NB4 (cell line): Measurements from ENCODE around the gene OSBP2.

ENCODE experiments used
- DNase-seq: peaks from one replicate; pipeline ENCODE4 v3.0.0; 2010; ENCODE audit warnings: low read depth
- H3K4me3 ChIP-seq: one replicate; pipeline ENCODE4 v1.5.1; 2011; ENCODE audit warnings: mild to moderate bottlenecking, low read depth, low read length, moderate library complexity
- MYC ChIP-seq: IDR thresholded peaks from 2 replicates; pipeline ENCODE4 v1.6.1; 2011; ENCODE audit warnings: low read depth, low read length
- POLR2A ChIP-seq: IDR thresholded peaks from 2 replicates; pipeline ENCODE4 v1.6.1; 2011; ENCODE audit warnings: mild to moderate bottlenecking; ENCODE audit not compliant: insufficient read length; ENCODE audit errors: extremely low read depth
- TF ChIP-seq, protein P1 (sequence below): IDR thresholded peaks from 2 replicates; pipeline ENCODE4 v1.6.1; 2011; ENCODE audit warnings: low read depth, low read length
- TF ChIP-seq, protein P2 (sequence below): IDR thresholded peaks from one replicate; pipeline ENCODE4 v1.5.1; 2012; ENCODE audit warnings: low read depth, low read length

OSBP2 gene

DNA sequence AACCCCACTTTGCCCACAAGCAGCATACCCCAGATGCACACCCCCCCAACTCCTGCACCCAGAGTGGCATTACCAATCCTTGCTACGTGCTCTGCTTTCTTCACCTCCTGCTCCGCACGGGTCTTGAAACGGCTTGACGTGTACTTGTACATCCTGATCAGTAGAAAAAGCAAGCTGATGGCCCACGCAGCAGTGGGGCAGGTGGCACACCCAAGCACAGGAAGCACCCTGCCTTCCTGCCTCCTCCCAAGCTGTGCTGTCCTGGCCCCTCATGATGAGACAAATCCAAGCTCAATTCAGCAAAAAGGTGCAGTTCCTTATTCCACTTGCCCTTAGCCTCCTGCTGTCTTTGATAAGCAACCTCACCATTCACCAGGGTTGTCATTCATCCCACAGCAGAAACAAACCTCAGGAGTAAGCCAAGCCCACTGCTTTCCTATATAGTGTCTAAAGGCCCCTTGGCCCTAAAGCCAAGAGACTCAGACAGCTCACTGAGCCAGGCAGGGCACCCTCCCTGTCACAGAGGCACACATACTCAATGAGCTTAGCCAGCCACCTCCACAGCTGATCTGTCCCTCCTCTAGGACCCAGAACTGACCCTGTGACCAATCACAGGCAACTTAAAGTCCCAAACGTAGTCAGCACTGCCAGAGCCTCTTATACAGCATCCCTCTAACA is 246.2 kb downstream of the OSBP2 start:
- TF ChIP-seq, protein P1, sequence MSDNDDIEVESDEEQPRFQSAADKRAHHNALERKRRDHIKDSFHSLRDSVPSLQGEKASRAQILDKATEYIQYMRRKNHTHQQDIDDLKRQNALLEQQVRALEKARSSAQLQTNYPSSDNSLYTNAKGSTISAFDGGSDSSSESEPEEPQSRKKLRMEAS = no peak
- TF ChIP-seq POLR2A = no peak
- TF ChIP-seq MYC = no peak
- TF ChIP-seq, protein P2, sequence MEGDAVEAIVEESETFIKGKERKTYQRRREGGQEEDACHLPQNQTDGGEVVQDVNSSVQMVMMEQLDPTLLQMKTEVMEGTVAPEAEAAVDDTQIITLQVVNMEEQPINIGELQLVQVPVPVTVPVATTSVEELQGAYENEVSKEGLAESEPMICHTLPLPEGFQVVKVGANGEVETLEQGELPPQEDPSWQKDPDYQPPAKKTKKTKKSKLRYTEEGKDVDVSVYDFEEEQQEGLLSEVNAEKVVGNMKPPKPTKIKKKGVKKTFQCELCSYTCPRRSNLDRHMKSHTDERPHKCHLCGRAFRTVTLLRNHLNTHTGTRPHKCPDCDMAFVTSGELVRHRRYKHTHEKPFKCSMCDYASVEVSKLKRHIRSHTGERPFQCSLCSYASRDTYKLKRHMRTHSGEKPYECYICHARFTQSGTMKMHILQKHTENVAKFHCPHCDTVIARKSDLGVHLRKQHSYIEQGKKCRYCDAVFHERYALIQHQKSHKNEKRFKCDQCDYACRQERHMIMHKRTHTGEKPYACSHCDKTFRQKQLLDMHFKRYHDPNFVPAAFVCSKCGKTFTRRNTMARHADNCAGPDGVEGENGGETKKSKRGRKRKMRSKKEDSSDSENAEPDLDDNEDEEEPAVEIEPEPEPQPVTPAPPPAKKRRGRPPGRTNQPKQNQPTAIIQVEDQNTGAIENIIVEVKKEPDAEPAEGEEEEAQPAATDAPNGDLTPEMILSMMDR = no peak
- no peak for DNase-seq
- H3K4me3 ChIP-seq = no peak overlapping the region

DNA sequence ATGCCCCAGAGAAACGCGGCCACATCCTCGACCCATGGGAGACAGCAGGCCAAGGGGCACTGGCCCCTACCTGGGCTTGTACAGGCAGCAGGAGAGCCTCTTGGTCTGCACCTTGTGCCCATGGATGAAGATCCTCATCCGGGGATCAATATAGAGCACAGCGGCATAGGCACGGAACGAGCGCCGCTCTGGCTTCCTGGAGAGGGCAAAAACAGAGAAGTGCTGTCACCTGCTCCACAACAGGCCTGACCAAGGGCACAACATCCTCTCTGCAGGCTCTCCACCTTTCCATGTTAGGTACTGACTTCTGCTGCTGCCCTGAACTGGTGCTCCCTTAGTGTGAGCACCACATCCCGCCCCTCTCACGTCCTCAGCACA is 246.7 kb downstream of the OSBP2 start:
- TF ChIP-seq, protein P1 = no peak
- TF ChIP-seq POLR2A = no peak
- TF ChIP-seq MYC = no peak
- TF ChIP-seq, protein P2 = no peak
- DNase-seq = no peak
- no peak overlapping the region for H3K4me3 ChIP-seq

DNA sequence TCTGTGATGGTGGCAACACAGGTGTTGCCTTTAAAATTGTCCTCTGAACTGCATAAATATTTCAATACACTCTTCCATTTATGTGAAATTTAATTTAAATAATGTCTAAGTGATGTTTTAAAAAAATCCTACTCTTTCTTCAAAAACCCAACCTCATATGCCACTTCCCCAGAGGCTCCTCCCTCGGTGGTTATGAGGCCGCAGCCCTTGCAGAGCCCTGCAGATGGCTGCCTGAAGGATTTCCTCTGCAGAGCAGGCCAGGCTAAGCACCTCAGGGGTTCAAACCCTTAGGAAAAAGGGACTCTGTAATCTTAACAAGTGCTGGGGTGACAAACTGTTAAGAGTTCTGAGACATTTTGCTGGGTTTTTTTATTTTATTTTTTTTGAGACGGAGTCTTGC is 248.7 kb downstream of the OSBP2 start:
- TF ChIP-seq POLR2A (no peak), MYC (no peak)
- TF ChIP-seq, protein P1 = no peak
- TF ChIP-seq, protein P2 = no peak

DNA sequence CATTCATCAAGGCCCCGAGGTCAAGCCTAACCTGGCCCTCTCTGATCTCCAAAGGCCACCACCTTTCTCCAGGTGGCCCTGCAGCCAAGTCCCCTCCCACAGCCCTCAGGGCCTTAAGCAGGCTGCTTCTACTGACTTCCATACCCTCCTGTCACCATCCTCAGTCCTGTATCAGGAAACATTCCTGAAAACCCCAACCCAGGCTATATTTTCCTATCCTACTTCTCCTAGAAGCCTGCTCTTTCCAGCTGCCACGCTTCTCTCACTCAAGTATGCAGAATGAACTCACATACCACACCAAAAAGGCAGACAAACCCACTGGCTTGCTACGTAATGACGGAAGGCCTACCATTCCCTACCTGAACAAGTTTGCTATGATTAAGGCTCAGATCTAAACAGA is 250.3 kb downstream of the OSBP2 start:
- no peak for TF ChIP-seq POLR2A
- TF ChIP-seq, protein P2 = no peak
- TF ChIP-seq, protein P1 = no peak
- no peak for TF ChIP-seq MYC
- H3K4me3 ChIP-seq = no peak overlapping the region

More for the DNA sequence above, 248.7 kb downstream of the OSBP2 start:
- no peak overlapping the region for H3K4me3 ChIP-seq
- DNase-seq = no peak

DNA sequence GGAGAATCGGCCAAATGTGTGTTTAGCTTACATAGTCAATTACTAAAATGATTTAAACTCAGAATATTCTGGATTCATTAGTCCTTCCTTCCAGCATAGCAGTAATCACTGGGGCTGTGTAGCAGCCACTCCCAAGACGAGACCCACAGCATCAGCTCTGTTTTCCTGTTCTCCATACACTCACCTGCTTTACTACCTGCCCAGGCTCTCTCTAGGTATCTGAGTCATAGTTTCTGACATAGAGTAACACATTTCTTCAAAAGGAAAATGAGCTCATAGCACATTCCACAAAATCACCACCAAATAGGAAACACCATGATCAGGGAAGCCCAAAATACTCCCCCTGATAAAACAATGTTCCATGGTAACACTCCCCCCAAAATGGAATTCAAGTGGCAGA is 251.0 kb downstream of the OSBP2 start:
- no peak for DNase-seq
- TF ChIP-seq MYC (no peak), POLR2A (no peak)
- TF ChIP-seq, protein P1 = no peak
- TF ChIP-seq, protein P2 = no peak
- no peak overlapping the region for H3K4me3 ChIP-seq

More for the DNA sequence above, 250.3 kb downstream of the OSBP2 start:
- no peak for DNase-seq
